MM.1S (cell line): Measurements from ENCODE around the gene SYTL2.

Experiments
- CTCF ChIP-seq: fragments of 300-600 bp; sonication (generic); IDR thresholded peaks from 2 replicates; pipeline ENCODE4 v1.5.1; 2016; ENCODE audit warnings: antibody characterized with exemption, low read length, mixed read lengths
- EZH2phosphoT487 ChIP-seq: fragments of 300-600 bp; sonication (generic); IDR thresholded peaks from 2 replicates; pipeline ENCODE4 v1.6.1; 2018; ENCODE audit warnings: antibody characterized with exemption, low read length

- no peak for TF ChIP-seq CTCF
- no peak for TF ChIP-seq EZH2phosphoT487
Measured at GRCh38 chr11:85755285-85755684, 55.7 kb downstream of the SYTL2 start.
